Duodenal mucosa (tissue), 2 donors: ENCODE measurements around the gene FBRSL1.
"Not testable (repeated sequence)": the region's sequence is repeated elsewhere in the genome, so short reads cannot be mapped to it uniquely, and the experiment has no call there.

ENCODE experiments used
- H3K27ac ChIP-seq: one replicate; pipeline ENCODE4 v1.7.0; 2013; ENCODE audit warnings: low read depth, low read length
- H3K27me3 ChIP-seq, 2 donors: one replicate each; pipeline ENCODE4 v1.7.0; 2013; ENCODE audit warnings: low read length in 2 of 2, control low read depth in 1 of 2; ENCODE audit not compliant: insufficient read depth in 2 of 2, control insufficient read depth in 1 of 2
- H3K36me3 ChIP-seq, 2 donors: one replicate each; pipeline ENCODE4 v1.7.0; 2013; ENCODE audit warnings: low read length in 2 of 2, control low read depth in 1 of 2; ENCODE audit not compliant: insufficient read depth in 2 of 2, control insufficient read depth in 1 of 2
- H3K4me1 ChIP-seq, 2 donors: one replicate each; pipeline ENCODE4 v1.7.0; 2013; ENCODE audit warnings: low read length in 2 of 2, control low read depth in 1 of 2; ENCODE audit not compliant: insufficient read depth in 2 of 2, control insufficient read depth in 1 of 2
- H3K4me3 ChIP-seq, 2 donors: one replicate each; pipeline ENCODE4 v1.7.0; 2013; ENCODE audit warnings: low read length in 2 of 2, low read depth in 1 of 2
- H3K9ac ChIP-seq, 2 donors: one replicate each; pipeline ENCODE4 v1.7.0; 2013; ENCODE audit warnings: low read length in 2 of 2, low read depth in 1 of 2
- H3K9me3 ChIP-seq, 2 donors: one replicate each; pipeline ENCODE4 v1.7.0; 2013; ENCODE audit warnings: low read length in 2 of 2, control low read depth in 1 of 2; ENCODE audit not compliant: control insufficient read depth in 1 of 2

The FBRSL1 gene

GRCh38 chr12:132461526-132461925 lies 28.4 kb upstream of the FBRSL1 start:
- Histone ChIP-seq H3K9ac (no peak overlapping the region), H3K9me3 (peaks cover 0 to 4% of the 10 kb centered on the region in 2 donors), H3K4me3 (no peak overlapping the region), H3K36me3 (no peaks in the 10 kb centered on the region), H3K4me1 (no peaks in the 10 kb centered on the region), H3K27ac (no peak overlapping the region), H3K27me3 (no peaks in the 10 kb centered on the region)

DNA sequence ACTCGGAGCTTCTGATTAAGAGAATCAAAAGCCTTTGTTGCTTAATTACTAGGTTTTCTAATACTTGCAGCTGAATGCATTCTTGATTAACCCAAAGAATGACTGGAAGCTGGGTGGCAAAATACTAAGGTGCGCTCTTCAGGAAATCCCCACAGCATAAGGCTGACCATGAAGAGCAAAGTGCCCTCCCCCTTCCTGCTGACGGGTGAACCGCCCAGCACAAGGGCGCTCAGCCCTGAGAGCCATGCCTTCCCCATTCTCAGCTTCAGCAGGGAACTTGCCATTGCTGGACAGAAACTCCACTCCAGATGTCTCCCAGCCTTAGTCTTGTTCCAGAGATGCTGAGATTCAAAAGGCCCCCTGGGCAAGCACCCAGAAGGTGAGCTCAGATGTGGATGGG lies 27.2 kb upstream of the FBRSL1 start:
- H3K4me1 ChIP-seq = no peaks in the 10 kb centered on the region
- no peaks in the 10 kb centered on the region for H3K36me3 ChIP-seq
- H3K9ac ChIP-seq = no peak overlapping the region
- no peak overlapping the region for H3K27ac ChIP-seq
- H3K27me3 ChIP-seq = peaks cover 0 to 3% of the 10 kb centered on the region in 2 donors
- no peak overlapping the region for H3K4me3 ChIP-seq
- peaks cover 0 to 4% of the 10 kb centered on the region in 2 donors for H3K9me3 ChIP-seq

- H3K36me3 ChIP-seq, H3K9ac ChIP-seq, H3K4me1 ChIP-seq, H3K9me3 ChIP-seq, H3K27me3 ChIP-seq, H3K4me3 ChIP-seq, H3K27ac ChIP-seq: not testable (repeated sequence)
These were observed 26.5 kb upstream of the FBRSL1 start for GRCh38 chr12:132463284-132463924.

DNA sequence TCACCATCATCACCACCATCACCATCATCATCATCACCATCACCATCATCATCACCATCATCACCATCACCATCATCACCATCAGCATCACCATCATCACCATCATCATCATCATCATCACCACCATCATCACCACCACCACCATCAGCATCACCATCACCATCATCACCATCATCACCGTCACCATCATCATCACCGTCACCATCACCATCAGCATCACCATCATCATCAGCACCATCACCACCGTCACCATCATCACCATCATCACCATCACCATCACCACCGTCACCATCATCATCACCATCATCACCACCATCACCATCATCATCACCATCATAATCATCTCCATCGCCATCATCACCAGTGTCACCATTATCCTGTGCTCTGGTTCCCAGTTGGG lies 25.6 kb upstream of the FBRSL1 start:
- not testable (repeated sequence) for H3K4me1 ChIP-seq, H3K9ac ChIP-seq, H3K9me3 ChIP-seq, H3K27me3 ChIP-seq, H3K36me3 ChIP-seq, H3K4me3 ChIP-seq, H3K27ac ChIP-seq

GRCh38 chr12:132464820-132465219 lies 25.1 kb upstream of the FBRSL1 start:
- Histone ChIP-seq H3K4me3 (no peak overlapping the region), H3K27ac (no peak overlapping the region), H3K9ac (no peak overlapping the region), H3K36me3 (no peaks in the 10 kb centered on the region), H3K9me3 (peaks cover 0 to 4% of the 10 kb centered on the region in 2 donors), H3K27me3 (peaks cover 0 to 3% of the 10 kb centered on the region in 2 donors), H3K4me1 (no peaks in the 10 kb centered on the region)

DNA sequence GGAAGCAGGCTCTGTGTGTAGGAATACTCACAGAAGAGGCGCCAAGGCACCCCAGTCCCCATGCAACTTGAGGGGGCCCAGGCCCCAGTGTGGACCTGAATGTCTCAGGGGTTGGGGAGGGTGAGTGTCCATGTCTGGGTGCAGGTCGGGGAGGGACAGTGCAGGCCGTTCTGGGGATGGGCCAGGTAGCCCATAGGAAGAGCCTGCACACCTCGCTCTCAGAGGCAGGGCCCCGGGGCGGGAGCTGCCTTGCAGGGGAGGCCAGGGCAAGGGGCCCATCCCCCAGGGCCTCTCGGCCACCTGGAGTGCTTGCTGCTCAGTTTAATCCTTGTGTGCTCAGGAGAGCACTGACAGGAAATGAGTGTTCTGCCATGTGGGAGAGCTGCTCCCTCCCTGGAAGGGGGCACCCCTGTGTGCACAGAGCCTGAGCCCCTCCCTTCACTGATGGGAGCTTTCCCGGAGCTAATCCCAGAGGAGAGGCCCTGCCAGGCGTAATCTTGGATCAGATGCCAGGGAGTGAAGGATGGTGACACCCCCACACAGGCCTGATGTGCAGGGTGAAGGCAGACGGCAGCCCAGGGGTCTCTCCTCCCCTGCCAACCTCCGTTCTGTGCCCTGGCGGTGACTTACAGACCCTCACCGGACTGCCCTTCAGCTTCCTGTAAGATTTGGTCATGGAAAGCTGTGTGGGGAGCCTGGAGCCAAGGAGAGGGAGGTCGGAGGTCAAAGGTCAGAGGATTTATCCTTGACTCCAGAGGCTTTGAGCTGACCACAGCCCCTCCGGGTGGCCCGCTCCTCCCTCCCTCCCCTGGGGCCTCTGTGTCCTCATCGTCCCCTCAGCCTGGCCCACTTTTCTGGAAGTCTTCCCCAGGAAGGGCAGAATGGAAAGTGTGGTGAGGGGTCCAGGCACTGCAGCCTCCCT lies 24.4 kb upstream of the FBRSL1 start:
- Histone ChIP-seq H3K9ac (no peak overlapping the region), H3K27ac (no peak overlapping the region), H3K4me1 (no peaks in the 10 kb centered on the region), H3K36me3 (no peaks in the 10 kb centered on the region), H3K4me3 (no peak overlapping the region), H3K27me3 (peaks cover 0 to 3% of the 10 kb centered on the region in 2 donors), H3K9me3 (peaks cover 0 to 1% of the 10 kb centered on the region in 2 donors)

GRCh38 chr12:132466241-132467201 lies 23.4 kb upstream of the FBRSL1 start:
- Histone ChIP-seq H3K27ac (no peak overlapping the region), H3K9me3 (no peaks in the 10 kb centered on the region), H3K9ac (no peak overlapping the region), H3K36me3 (no peaks in the 10 kb centered on the region), H3K4me3 (no peak overlapping the region), H3K4me1 (peaks cover 0 to 1% of the 10 kb centered on the region in 2 donors), H3K27me3 (peaks cover 0 to 3% of the 10 kb centered on the region in 2 donors)

DNA sequence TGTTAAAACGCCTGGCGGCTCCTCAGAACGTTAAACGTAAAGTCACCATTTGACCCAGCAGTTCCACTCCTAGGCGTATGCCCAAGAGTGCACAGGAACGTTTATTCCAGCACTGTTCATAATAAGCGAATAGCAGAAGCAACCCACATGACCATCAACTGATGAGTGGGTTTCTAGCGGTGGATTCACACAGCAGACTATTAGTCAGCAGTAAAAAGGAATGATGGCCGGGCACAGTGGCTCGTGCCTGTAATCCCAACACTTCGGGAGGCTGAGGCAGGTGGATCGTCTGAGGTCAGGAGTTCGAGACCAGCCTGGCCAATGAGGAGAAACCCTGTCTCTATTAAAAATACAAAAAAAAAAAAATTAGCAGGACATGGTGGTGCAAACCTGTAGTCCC lies 22.4 kb upstream of the FBRSL1 start:
- Histone ChIP-seq H3K9ac (no peak overlapping the region), H3K36me3 (no peaks in the 10 kb centered on the region), H3K9me3 (no peaks in the 10 kb centered on the region), H3K27me3 (peaks cover 0 to 3% of the 10 kb centered on the region in 2 donors), H3K4me1 (peaks cover 0 to 4% of the 10 kb centered on the region in 2 donors), H3K27ac (no peak overlapping the region), H3K4me3 (no peak overlapping the region)

GRCh38 chr12:132469423-132469822 lies 20.5 kb upstream of the FBRSL1 start:
- Histone ChIP-seq H3K9me3 (no peaks in the 10 kb centered on the region), H3K36me3 (no peaks in the 10 kb centered on the region), H3K27ac (no peak overlapping the region), H3K4me1 (peaks cover 0 to 4% of the 10 kb centered on the region in 2 donors), H3K4me3 (no peak overlapping the region), H3K9ac (no peak overlapping the region), H3K27me3 (peaks cover 0 to 3% of the 10 kb centered on the region in 2 donors)
